Measurements from ENCODE around the gene CACNA1B. TPM values are rescaled to one million over a fixed set of nuclear protein-coding genes. Genes with fewer than 3 reads are reported as not detected.

CACNA1B gene
- total RNA-seq, 1 experiment from 2014 or later: 0.34 TPM

DNA sequence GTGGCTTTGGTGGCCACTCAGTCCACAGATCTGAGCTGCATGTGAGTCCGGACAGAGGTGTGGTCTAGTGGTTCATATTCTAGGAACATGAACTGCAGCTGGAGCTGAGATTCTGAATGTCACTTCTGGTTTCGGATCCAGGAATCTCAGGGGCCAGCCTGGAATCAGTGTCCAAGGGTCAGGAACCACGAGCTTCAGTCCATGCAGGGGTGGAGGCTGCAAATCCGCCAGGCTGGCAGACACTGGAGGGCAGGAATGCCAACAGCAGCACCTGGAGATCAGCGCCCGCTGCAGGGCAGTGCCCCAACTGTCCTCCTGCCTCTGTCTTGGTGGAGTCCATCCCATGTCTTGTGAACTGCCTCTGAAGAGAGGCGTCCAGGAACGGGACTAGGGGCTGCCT is 73.5 kb downstream of the CACNA1B start:
- Histone ChIP-seq H3K27me3 (replicated peaks; ENCODE audit: insufficient read depth, low read depth, low read length, poor library complexity) (no peaks in the 10 kb centered on the region), H3K9me3 (ENCODE audit: low read depth, low read length, poor library complexity, severe bottlenecking) (peaks cover 13% of the 10 kb centered on the region)

DNA sequence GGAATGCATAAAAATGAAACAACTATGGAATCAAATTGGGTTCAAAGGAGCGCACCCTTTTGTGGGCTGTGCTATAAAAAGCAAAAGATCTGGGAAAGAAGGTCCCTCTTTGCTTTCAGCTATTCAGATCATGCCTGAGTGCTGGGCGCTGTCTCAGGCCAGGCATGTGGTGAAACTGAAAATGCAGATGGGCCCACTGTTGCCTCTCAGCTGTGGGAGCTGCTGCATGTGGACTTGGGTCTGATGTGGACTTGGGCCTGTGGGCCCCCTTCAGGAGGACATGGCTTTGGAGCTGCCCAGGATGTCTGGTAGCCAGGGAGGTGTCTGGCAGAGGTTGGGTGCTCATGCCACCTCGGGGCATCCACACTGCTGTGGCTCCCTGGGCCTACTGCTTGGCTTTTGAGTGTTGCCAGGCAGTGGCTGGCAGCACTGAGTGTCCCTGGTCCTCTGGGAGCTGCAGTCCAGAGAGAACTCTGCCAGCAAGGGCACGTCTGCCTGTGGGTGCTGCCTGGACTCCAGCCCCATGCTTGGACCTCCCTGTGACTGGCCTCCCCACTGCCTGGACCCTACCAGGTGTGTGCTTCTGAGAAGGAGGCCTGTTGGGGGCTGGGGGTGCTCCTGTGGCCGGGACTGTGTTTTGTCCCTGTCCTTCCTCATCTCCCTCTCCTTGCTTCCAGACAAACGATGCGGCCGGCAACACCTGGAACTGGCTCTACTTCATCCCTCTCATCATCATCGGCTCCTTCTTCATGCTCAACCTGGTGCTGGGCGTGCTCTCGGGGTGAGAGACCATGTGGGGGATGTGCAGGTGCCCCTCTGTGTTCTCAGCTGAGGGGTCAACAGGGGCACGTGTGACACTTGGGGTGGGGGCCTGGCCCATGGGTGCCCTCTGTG is 74.3 kb downstream of the CACNA1B start:
- POLR2A ChIA-PET (ENCODE audit: low non-redundant PET): no interaction called here
- Histone ChIP-seq H3K4me3 (ENCODE audit: low read depth, low read length, poor library complexity, severe bottlenecking) (no peak overlapping the region), H3K27me3 (replicated peaks; ENCODE audit: insufficient read depth, low read depth, low read length, poor library complexity) (no peaks in the 10 kb centered on the region), H3K4me1 (ENCODE audit: insufficient read depth, low read length, poor library complexity, severe bottlenecking) (no peaks in the 10 kb centered on the region), H3K27ac (ENCODE audit: low read depth, low read length, poor library complexity, severe bottlenecking) (no peak overlapping the region), H3K36me3 (ENCODE audit: insufficient read depth, low read length, poor library complexity, severe bottlenecking) (no peaks in the 10 kb centered on the region), H3K9me3 (ENCODE audit: low read depth, low read length, poor library complexity, severe bottlenecking) (peaks cover 6% of the 10 kb centered on the region)
- DNase-seq (ENCODE audit: low spot score): no peak
- TF ChIP-seq, protein P1, sequence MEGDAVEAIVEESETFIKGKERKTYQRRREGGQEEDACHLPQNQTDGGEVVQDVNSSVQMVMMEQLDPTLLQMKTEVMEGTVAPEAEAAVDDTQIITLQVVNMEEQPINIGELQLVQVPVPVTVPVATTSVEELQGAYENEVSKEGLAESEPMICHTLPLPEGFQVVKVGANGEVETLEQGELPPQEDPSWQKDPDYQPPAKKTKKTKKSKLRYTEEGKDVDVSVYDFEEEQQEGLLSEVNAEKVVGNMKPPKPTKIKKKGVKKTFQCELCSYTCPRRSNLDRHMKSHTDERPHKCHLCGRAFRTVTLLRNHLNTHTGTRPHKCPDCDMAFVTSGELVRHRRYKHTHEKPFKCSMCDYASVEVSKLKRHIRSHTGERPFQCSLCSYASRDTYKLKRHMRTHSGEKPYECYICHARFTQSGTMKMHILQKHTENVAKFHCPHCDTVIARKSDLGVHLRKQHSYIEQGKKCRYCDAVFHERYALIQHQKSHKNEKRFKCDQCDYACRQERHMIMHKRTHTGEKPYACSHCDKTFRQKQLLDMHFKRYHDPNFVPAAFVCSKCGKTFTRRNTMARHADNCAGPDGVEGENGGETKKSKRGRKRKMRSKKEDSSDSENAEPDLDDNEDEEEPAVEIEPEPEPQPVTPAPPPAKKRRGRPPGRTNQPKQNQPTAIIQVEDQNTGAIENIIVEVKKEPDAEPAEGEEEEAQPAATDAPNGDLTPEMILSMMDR (conservative IDR thresholded peaks at IDR 0.05; ENCODE audit: low read depth, low read length): no peak
- TF ChIP-seq EZH2 (IDR thresholded peaks at IDR 0.05; ENCODE audit: borderline replicate concordance, low read depth, low read length, poor library complexity, severe bottlenecking): no peak
- CTCF ChIA-PET: no interaction called here
- intact Hi-C loops (cut with micrococcal nuclease; ENCODE audit: unreplicated experiment): no loop called here
- no TSS peak for BruUV-seq (replicated peaks)

More for the DNA sequence above, 73.5 kb downstream of the CACNA1B start:
- intact Hi-C loops (cut with micrococcal nuclease; ENCODE audit: unreplicated experiment): no loop called here
- POLR2A ChIA-PET (ENCODE audit: low non-redundant PET): no interaction called here
- CTCF ChIA-PET: no interaction called here
- BruUV-seq (replicated peaks): no TSS peak
- no peak for DNase-seq (ENCODE audit: low spot score)
- Histone ChIP-seq H3K27ac (ENCODE audit: low read depth, low read length, poor library complexity, severe bottlenecking) (no peak overlapping the region), H3K36me3 (ENCODE audit: insufficient read depth, low read length, poor library complexity, severe bottlenecking) (no peaks in the 10 kb centered on the region), H3K4me3 (ENCODE audit: low read depth, low read length, poor library complexity, severe bottlenecking) (no peak overlapping the region), H3K4me1 (ENCODE audit: insufficient read depth, low read length, poor library complexity, severe bottlenecking) (no peaks in the 10 kb centered on the region)
- TF ChIP-seq, protein P1 (conservative IDR thresholded peaks at IDR 0.05; ENCODE audit: low read depth, low read length): no peak
- TF ChIP-seq EZH2 (IDR thresholded peaks at IDR 0.05; ENCODE audit: borderline replicate concordance, low read depth, low read length, poor library complexity, severe bottlenecking): no peak

DNA sequence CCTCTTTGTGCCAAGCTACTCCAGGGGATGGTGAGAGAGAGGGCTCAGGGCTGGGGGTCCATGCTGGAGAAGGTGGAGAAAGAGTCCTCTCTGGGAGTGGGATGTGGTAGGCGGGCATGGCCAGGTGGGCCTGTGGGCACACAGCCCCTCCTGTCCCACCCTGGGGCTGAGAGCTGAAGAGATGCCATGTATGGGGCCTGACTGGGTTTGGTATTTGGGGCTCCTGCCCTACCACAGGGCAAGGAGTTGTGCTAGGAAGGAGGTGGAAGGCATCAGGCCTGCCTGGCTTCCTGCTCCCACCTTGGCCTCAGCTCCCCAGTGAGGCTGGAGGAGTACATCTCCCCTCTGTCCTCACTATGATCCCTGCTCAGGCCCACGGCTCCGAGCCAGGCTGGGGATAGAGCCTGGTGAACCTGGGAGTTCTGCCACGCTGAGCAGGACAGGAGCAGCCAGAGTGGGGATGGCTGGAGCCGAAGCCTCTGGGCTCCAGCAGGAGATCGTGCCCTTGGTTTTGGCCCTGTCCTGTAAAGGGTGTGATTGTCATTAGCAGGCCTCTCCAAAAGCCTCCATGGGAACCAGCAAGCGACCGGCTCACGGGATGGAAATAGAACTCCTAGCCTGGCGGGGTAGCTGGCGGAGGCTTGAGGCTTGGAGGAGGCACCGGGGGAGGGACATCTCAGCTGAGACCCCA is 75.5 kb downstream of the CACNA1B start:
- Histone ChIP-seq H3K27ac (ENCODE audit: low read depth, low read length, poor library complexity, severe bottlenecking) (no peak overlapping the region), H3K9me3 (ENCODE audit: low read depth, low read length, poor library complexity, severe bottlenecking) (no peaks in the 10 kb centered on the region), H3K27me3 (replicated peaks; ENCODE audit: insufficient read depth, low read depth, low read length, poor library complexity) (no peaks in the 10 kb centered on the region), H3K4me1 (ENCODE audit: insufficient read depth, low read length, poor library complexity, severe bottlenecking) (no peaks in the 10 kb centered on the region), H3K4me3 (ENCODE audit: low read depth, low read length, poor library complexity, severe bottlenecking) (no peak overlapping the region), H3K36me3 (ENCODE audit: insufficient read depth, low read length, poor library complexity, severe bottlenecking) (no peaks in the 10 kb centered on the region)
- intact Hi-C loops (cut with micrococcal nuclease; ENCODE audit: unreplicated experiment): no loop called here
- no peak for TF ChIP-seq EZH2 (IDR thresholded peaks at IDR 0.05; ENCODE audit: borderline replicate concordance, low read depth, low read length, poor library complexity, severe bottlenecking)
- TF ChIP-seq, protein P1 (conservative IDR thresholded peaks at IDR 0.05; ENCODE audit: low read depth, low read length): no peak
- ChIA-PET CTCF (no interaction called here), POLR2A (ENCODE audit: low non-redundant PET) (no interaction called here)
- no TSS peak for BruUV-seq (replicated peaks)
- DNase-seq (ENCODE audit: low spot score): no peak
